ENCODE data around the gene RIC1. TPM values are rescaled to one million over a fixed set of nuclear protein-coding genes. Genes with fewer than 3 reads are reported as not detected.
"Not testable (repeated sequence)": the region's sequence is repeated elsewhere in the genome, so short reads cannot be mapped to it uniquely, and the experiment has no call there.

RIC1 gene
- total and polyA plus RNA-seq, 2 donors from 2014 or later, result 2.9 to 21.1 TPM

GRCh38 chr9:5793812-5794211, 164.9 kb downstream of the RIC1 start:
- FAIRE-seq, result no peak
- intact Hi-C loops (cut with DNase I), result no loop called here
- TF ChIP-seq CTCF (IDR thresholded peaks at IDR 0.05; ENCODE audit: borderline replicate concordance, extremely low read depth, insufficient read depth), result no peak

GRCh38 chr9:5796298-5796697, 167.4 kb downstream of the RIC1 start:
- no peak for FAIRE-seq
- H3K4me1 ChIP-seq (ENCODE audit: control insufficient read depth in 2 of 3, insufficient read depth in 2 of 3, low read depth in 1 of 3, low read length in 3 of 3), result peaks cover 0 to 4% (median 0%) of the 10 kb centered on the region in 3 donors
- H3K36me3 ChIP-seq (ENCODE audit: control insufficient read depth in 2 of 3, insufficient read depth in 3 of 3, low read length in 3 of 3), result peaks cover 0 to 5% (median 2%) of the 10 kb centered on the region in 3 donors
- no peak overlapping the region for H3K4me3 ChIP-seq (ENCODE audit: low read length in 3 of 3)
- no peaks in the 10 kb centered on the region for H3K9me3 ChIP-seq (ENCODE audit: control insufficient read depth in 2 of 3, insufficient read depth in 1 of 3, low read length in 3 of 3)
- no peak overlapping the region for H3K9ac ChIP-seq (ENCODE audit: low read length in 3 of 3)
- TF ChIP-seq CTCF (IDR thresholded peaks at IDR 0.05; ENCODE audit: borderline replicate concordance, extremely low read depth, insufficient read depth), result no peak
- H3K27me3 ChIP-seq (ENCODE audit: control insufficient read depth, insufficient read depth, low read length), result no peaks in the 10 kb centered on the region
- no peak for DNase-seq
- intact Hi-C loops (cut with DNase I), result no loop called here
- H3K27ac ChIP-seq (ENCODE audit: low read depth in 2 of 2, low read length in 2 of 2), result no peak overlapping the region

More at GRCh38 chr9:5793812-5794211, 164.9 kb downstream of the RIC1 start:
- Histone ChIP-seq H3K36me3 (ENCODE audit: control insufficient read depth in 2 of 3, insufficient read depth in 3 of 3, low read length in 3 of 3) (peaks cover 4 to 9% (median 5%) of the 10 kb centered on the region in 3 donors), H3K9ac (ENCODE audit: low read length in 3 of 3) (no peak overlapping the region), H3K27ac (ENCODE audit: low read depth in 2 of 2, low read length in 2 of 2) (no peak overlapping the region), H3K9me3 (ENCODE audit: control insufficient read depth in 2 of 3, insufficient read depth in 1 of 3, low read length in 3 of 3) (no peaks in the 10 kb centered on the region), H3K4me1 (ENCODE audit: control insufficient read depth in 2 of 3, insufficient read depth in 2 of 3, low read depth in 1 of 3, low read length in 3 of 3) (no peaks in the 10 kb centered on the region), H3K27me3 (ENCODE audit: control insufficient read depth, insufficient read depth, low read length) (no peaks in the 10 kb centered on the region), H3K4me3 (ENCODE audit: low read length in 3 of 3) (no peak overlapping the region)
- DNase-seq, result no peak

- DNase-seq (no peak), FAIRE-seq (no peak)
- no peak for TF ChIP-seq CTCF (IDR thresholded peaks at IDR 0.05; ENCODE audit: borderline replicate concordance, extremely low read depth, insufficient read depth)
- Histone ChIP-seq H3K36me3 (ENCODE audit: control insufficient read depth in 2 of 3, insufficient read depth in 3 of 3, low read length in 3 of 3) (peaks cover 0 to 5% (median 2%) of the 10 kb centered on the region in 3 donors), H3K4me1 (ENCODE audit: control insufficient read depth in 2 of 3, insufficient read depth in 2 of 3, low read depth in 1 of 3, low read length in 3 of 3) (peaks cover 0 to 9% (median 0%) of the 10 kb centered on the region in 3 donors), H3K4me3 (ENCODE audit: low read length in 3 of 3) (no peak overlapping the region), H3K9me3 (ENCODE audit: control insufficient read depth in 2 of 3, insufficient read depth in 1 of 3, low read length in 3 of 3) (no peaks in the 10 kb centered on the region), H3K27ac (ENCODE audit: low read depth in 2 of 2, low read length in 2 of 2) (no peak overlapping the region), H3K9ac (ENCODE audit: low read length in 3 of 3) (no peak overlapping the region), H3K27me3 (ENCODE audit: control insufficient read depth, insufficient read depth, low read length) (no peaks in the 10 kb centered on the region)
- intact Hi-C loops (cut with DNase I), result no loop called here
Observed at GRCh38 chr9:5798581-5798980, 169.7 kb downstream of the RIC1 start.

GRCh38 chr9:5799314-5799713, 170.4 kb downstream of the RIC1 start:
- intact Hi-C loops (cut with DNase I), result no loop called here
- H3K27ac ChIP-seq (ENCODE audit: low read depth in 2 of 2, low read length in 2 of 2), result peak overlapping the region in 1 of 2 donors; percentile 14
- peak; percentile 30 for FAIRE-seq
- H3K9me3 ChIP-seq (ENCODE audit: control insufficient read depth in 2 of 3, insufficient read depth in 1 of 3, low read length in 3 of 3), result no peaks in the 10 kb centered on the region
- H3K36me3 ChIP-seq (ENCODE audit: control insufficient read depth in 2 of 3, insufficient read depth in 3 of 3, low read length in 3 of 3), result peaks cover 0 to 5% (median 2%) of the 10 kb centered on the region in 3 donors
- peak overlapping the region; percentile 13 to 54 (median 37) for H3K4me3 ChIP-seq (ENCODE audit: low read length in 3 of 3)
- no peaks in the 10 kb centered on the region for H3K27me3 ChIP-seq (ENCODE audit: control insufficient read depth, insufficient read depth, low read length)
- peak in 2 of 5 donors; percentile 60 to 74 for DNase-seq
- peaks cover 0 to 9% (median 0%) of the 10 kb centered on the region in 3 donors for H3K4me1 ChIP-seq (ENCODE audit: control insufficient read depth in 2 of 3, insufficient read depth in 2 of 3, low read depth in 1 of 3, low read length in 3 of 3)
- peak overlapping the region; percentile 11 to 23 (median 17) for H3K9ac ChIP-seq (ENCODE audit: low read length in 3 of 3)
- TF ChIP-seq CTCF (IDR thresholded peaks at IDR 0.05; ENCODE audit: borderline replicate concordance, extremely low read depth, insufficient read depth), result peak; percentile 77

- H3K4me3 ChIP-seq (ENCODE audit: low read length in 3 of 3); H3K4me1 ChIP-seq (ENCODE audit: control insufficient read depth in 2 of 3, insufficient read depth in 2 of 3, low read depth in 1 of 3, low read length in 3 of 3); H3K9me3 ChIP-seq (ENCODE audit: control insufficient read depth in 2 of 3, insufficient read depth in 1 of 3, low read length in 3 of 3); H3K27me3 ChIP-seq (ENCODE audit: control insufficient read depth, insufficient read depth, low read length); H3K9ac ChIP-seq (ENCODE audit: low read length in 3 of 3); H3K27ac ChIP-seq (ENCODE audit: low read depth in 2 of 2, low read length in 2 of 2); H3K36me3 ChIP-seq (ENCODE audit: control insufficient read depth in 2 of 3, insufficient read depth in 3 of 3, low read length in 3 of 3); FAIRE-seq; intact Hi-C loops (cut with DNase I); DNase-seq: not testable (repeated sequence)
Observed at GRCh38 chr9:5800378-5800777, 171.5 kb downstream of the RIC1 start.
